OCI-LY3 (cell line): Measurements from ENCODE around the gene LCP1.

Source experiments
- CTCF ChIP-seq: fragments of 200-600, 300-600 bp; sonication (generic); IDR thresholded peaks from 2 replicates; pipeline ENCODE4 v1.5.1; 2014; ENCODE audit warnings: antibody characterized with exemption, low read length, low read depth
- EZH2phosphoT487 ChIP-seq: fragments of 200-600 bp; shearing (Covaris generic); IDR thresholded peaks from 2 replicates; pipeline ENCODE4 v1.6.1; 2018; ENCODE audit warnings: antibody characterized with exemption, mixed run types, low read depth

- no peak for TF ChIP-seq CTCF
- no peak for TF ChIP-seq EZH2phosphoT487
These were observed 9.4 kb downstream of the LCP1 start for GRCh38 chr13:46172531-46172991.
